ENCODE data around the gene NCK1.

GRCh38 chr3:136910697-136911096, 48.7 kb downstream of the NCK1 start:
- TF ChIP-seq CTCF (IDR thresholded peaks at IDR 0.05) (no peak), POLR2A (IDR thresholded peaks at IDR 0.05) (no peak)

All from lower leg skin (tissue), 3 donors.